HepG2 (cell line): ENCODE data around the gene ZNF211. TPM values are rescaled to one million over a fixed set of nuclear protein-coding genes. Genes with fewer than 3 reads are reported as not detected.

Experiments used
- ATF1 ChIP-seq: IDR thresholded peaks from 2 replicates; pipeline ENCODE4 v1.6.1; 2016; ENCODE audit warnings: mild to moderate bottlenecking, control low read depth
- BORCS8-MEF2B ChIP-seq: sonication (generic); formaldehyde crosslinking; IDR thresholded peaks from 2 replicates; pipeline ENCODE4 v1.8.0; 2022; ENCODE audit warnings: mild to moderate bottlenecking, missing genetic modification reagents
- CHD4 ChIP-seq: fragments of 200-600 bp; sonication (generic); IDR thresholded peaks from 2 replicates; pipeline ENCODE4 v1.7.0; 2017; ENCODE audit warnings: mild to moderate bottlenecking, low read length, borderline replicate concordance
- FOXK1 ChIP-seq: sonication (generic); formaldehyde crosslinking; IDR thresholded peaks from 2 replicates; pipeline ENCODE4 v1.4.0; 2020; ENCODE audit warnings: low read depth, missing genetic modification reagents, borderline replicate concordance
- HOXD1 ChIP-seq: sonication (generic); formaldehyde crosslinking; IDR thresholded peaks from 2 replicates; pipeline ENCODE4 v1.5.0; 2020; ENCODE audit warnings: missing genetic modification reagents
- ISL2 ChIP-seq: sonication (generic); formaldehyde crosslinking; IDR thresholded peaks from 2 replicates; pipeline ENCODE4 v1.5.0; 2020; ENCODE audit warnings: missing genetic modification reagents
- MIER3 ChIP-seq: IDR thresholded peaks from 2 replicates; pipeline ENCODE4 v1.6.1; 2016; ENCODE audit warnings: missing compliant biosample characterization, borderline replicate concordance
- MTA1 ChIP-seq: sonication (generic); formaldehyde crosslinking; IDR thresholded peaks from 2 replicates; pipeline ENCODE4 v1.4.0; 2020; ENCODE audit warnings: missing genetic modification reagents, mild to moderate bottlenecking, borderline replicate concordance
- NR2C2 ChIP-seq: sonication (generic); formaldehyde crosslinking; IDR thresholded peaks from 2 replicates; pipeline ENCODE4 v1.4.0; 2020; ENCODE audit warnings: missing genetic modification reagents, mild to moderate bottlenecking, moderate library complexity, borderline replicate concordance
- ZNF20 ChIP-seq: sonication (generic); formaldehyde crosslinking; IDR thresholded peaks from 2 replicates; pipeline ENCODE4 v1.4.0; 2020; ENCODE audit warnings: mild to moderate bottlenecking, moderate library complexity, missing genetic modification reagents
- ZNF607 ChIP-seq: sonication (generic); formaldehyde crosslinking; IDR thresholded peaks from 2 replicates; pipeline ENCODE4 v1.5.1; 2020; ENCODE audit warnings: missing genetic modification reagents, mild to moderate bottlenecking, borderline replicate concordance
- ZNF615 ChIP-seq: sonication (generic); formaldehyde crosslinking; IDR thresholded peaks from 2 replicates; pipeline ENCODE4 v1.5.0; 2020; ENCODE audit warnings: mild to moderate bottlenecking, missing genetic modification reagents, borderline replicate concordance
- ZNF629 ChIP-seq: sonication (generic); formaldehyde crosslinking; conservative IDR thresholded peaks from 2 replicates; pipeline ENCODE4 v1.5.0; 2020; ENCODE audit warnings: missing genetic modification reagents
- polyA plus RNA-seq, 8 experiments: library from polyadenylated mRNA; depleted of rRNA in 3 of 8; stranded (reverse) in 7 of 8; unstranded in 1 of 8; fragments of >200 nt; fragmentation: Illumina TruSeq in 4 of 8; extraction: Trizol in 4 of 8; gene quantifications; 2 replicates each; pipeline versions ENCODE4 v1.2.1 to v1.2.3, GENCODE V29; 2011 to 2016; ENCODE audit warnings: low read depth in 4 of 8, missing spikeins in 1 of 8, mixed read lengths in 1 of 8; ENCODE audit not compliant: insufficient read depth in 1 of 8
- total RNA-seq, 5 experiments: library from RNA; depleted of rRNA; stranded (reverse); fragments of >200 nt; fragmentation: Illumina TruSeq; extraction: Trizol; gene quantifications; 2 replicates each; pipeline ENCODE4 v1.2.3, GENCODE V29; 2016; ENCODE audit warnings: low read depth in 1 of 5
- TF ChIP-seq, protein P1 (sequence below): IDR thresholded peaks from 2 replicates; pipeline ENCODE4 v1.6.1; 2018; ENCODE audit warnings: missing genetic modification reagents, mild to moderate bottlenecking, missing compliant biosample characterization
- TF ChIP-seq, protein P2 (sequence below): sonication (generic); formaldehyde crosslinking; IDR thresholded peaks from 2 replicates; pipeline ENCODE4 v1.9.0; 2022; ENCODE audit warnings: missing genetic modification reagents, mild to moderate bottlenecking, borderline replicate concordance
- TF ChIP-seq, protein P3 (sequence below): sonication (generic); formaldehyde crosslinking; IDR thresholded peaks from 2 replicates; pipeline ENCODE4 v1.5.0; 2020; ENCODE audit warnings: missing genetic modification reagents
- TF ChIP-seq, protein P4 (sequence below): sonication (generic); formaldehyde crosslinking; IDR thresholded peaks from 2 replicates; pipeline ENCODE4 v1.4.0; 2020; ENCODE audit warnings: low read depth, missing genetic modification reagents
- TF ChIP-seq, protein P5 (sequence below): sonication (generic); formaldehyde crosslinking; IDR thresholded peaks from 2 replicates; pipeline ENCODE4 v1.4.0; 2020; ENCODE audit warnings: mild to moderate bottlenecking, low read depth, missing genetic modification reagents

Gene ZNF211
- total and polyA plus RNA-seq, 2 of the 13 experiments (the other 11 are each of a cell fraction or from before 2014, with no cell fraction given) = 9.9 to 11.2 TPM

DNA sequence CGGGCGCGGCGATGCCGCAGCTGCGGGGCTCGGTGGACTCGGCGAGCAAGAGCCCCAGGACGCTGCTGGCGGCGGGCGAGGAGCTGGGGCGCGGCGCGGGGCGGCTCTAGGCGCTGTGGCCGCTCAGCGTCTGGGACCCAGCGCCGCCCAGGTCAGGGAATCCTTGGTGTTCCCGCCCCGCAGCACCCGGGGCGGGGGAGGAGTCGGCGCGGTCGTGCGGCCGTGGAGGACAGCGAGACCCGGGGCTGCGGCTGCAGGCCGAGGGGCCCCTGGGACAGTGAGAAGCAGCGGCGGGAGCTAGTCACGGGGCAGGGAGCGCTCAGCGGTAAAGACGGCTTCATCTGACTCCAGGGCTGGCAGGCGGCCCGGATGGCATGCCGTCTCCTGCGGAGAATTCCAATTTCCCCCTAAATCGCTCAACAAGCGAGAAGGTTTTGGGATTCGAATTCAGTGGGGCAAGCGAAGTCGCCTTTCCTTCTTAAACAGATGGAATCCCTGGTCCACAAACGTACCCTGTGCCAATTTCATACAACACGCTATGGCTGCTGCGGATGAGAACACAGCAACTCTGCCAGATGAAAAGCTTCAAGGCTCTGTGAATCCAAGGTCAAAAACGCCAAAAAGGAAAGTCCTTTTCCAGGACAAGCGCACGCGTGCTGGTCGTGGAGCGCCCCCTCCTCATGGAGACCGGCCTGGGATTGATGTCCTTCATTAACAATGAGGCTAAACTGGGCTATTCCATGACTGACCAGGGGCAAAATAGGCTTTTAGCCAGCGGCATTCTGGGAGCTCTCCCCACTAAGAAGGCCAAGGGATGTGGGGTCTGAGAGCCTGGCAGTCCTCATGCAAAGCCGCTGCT, 31.5 kb downstream of the ZNF211 start (continued):
- TF ChIP-seq, protein P1, sequence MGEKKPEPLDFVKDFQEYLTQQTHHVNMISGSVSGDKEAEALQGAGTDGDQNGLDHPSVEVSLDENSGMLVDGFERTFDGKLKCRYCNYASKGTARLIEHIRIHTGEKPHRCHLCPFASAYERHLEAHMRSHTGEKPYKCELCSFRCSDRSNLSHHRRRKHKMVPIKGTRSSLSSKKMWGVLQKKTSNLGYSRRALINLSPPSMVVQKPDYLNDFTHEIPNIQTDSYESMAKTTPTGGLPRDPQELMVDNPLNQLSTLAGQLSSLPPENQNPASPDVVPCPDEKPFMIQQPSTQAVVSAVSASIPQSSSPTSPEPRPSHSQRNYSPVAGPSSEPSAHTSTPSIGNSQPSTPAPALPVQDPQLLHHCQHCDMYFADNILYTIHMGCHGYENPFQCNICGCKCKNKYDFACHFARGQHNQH = no peak
- TF ChIP-seq HOXD1 (CRISPR knock-in tag) = peak; percentile 75; the same call in 1 of the 2 replicates
- TF ChIP-seq, protein P2, sequence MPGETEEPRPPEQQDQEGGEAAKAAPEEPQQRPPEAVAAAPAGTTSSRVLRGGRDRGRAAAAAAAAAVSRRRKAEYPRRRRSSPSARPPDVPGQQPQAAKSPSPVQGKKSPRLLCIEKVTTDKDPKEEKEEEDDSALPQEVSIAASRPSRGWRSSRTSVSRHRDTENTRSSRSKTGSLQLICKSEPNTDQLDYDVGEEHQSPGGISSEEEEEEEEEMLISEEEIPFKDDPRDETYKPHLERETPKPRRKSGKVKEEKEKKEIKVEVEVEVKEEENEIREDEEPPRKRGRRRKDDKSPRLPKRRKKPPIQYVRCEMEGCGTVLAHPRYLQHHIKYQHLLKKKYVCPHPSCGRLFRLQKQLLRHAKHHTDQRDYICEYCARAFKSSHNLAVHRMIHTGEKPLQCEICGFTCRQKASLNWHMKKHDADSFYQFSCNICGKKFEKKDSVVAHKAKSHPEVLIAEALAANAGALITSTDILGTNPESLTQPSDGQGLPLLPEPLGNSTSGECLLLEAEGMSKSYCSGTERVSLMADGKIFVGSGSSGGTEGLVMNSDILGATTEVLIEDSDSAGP = peak; percentile 87; the same call in 1 of the 2 replicates
- TF ChIP-seq, protein P3, sequence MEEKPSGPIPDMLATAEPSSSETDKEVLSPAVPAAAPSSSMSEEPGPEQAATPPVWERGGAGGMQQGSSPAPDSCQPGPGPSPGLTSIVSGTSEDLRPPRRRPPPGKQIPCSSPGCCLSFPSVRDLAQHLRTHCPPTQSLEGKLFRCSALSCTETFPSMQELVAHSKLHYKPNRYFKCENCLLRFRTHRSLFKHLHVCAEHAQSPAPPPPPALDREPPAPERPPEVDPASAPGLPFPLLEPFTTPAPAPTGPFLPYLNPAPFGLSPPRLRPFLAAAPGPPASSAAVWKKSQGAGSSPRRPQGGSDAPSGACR (CRISPR knock-in tag) = no peak
- no peak; the same call in 1 of the 2 replicates for TF ChIP-seq BORCS8-MEF2B (CRISPR knock-in tag)
- TF ChIP-seq ISL2 (CRISPR knock-in tag) = 0 out of 2 replicates have a peak, but pooled peaks have one; percentile 30
- no peak for TF ChIP-seq ZNF615 (CRISPR knock-in tag)
- TF ChIP-seq, protein P4, sequence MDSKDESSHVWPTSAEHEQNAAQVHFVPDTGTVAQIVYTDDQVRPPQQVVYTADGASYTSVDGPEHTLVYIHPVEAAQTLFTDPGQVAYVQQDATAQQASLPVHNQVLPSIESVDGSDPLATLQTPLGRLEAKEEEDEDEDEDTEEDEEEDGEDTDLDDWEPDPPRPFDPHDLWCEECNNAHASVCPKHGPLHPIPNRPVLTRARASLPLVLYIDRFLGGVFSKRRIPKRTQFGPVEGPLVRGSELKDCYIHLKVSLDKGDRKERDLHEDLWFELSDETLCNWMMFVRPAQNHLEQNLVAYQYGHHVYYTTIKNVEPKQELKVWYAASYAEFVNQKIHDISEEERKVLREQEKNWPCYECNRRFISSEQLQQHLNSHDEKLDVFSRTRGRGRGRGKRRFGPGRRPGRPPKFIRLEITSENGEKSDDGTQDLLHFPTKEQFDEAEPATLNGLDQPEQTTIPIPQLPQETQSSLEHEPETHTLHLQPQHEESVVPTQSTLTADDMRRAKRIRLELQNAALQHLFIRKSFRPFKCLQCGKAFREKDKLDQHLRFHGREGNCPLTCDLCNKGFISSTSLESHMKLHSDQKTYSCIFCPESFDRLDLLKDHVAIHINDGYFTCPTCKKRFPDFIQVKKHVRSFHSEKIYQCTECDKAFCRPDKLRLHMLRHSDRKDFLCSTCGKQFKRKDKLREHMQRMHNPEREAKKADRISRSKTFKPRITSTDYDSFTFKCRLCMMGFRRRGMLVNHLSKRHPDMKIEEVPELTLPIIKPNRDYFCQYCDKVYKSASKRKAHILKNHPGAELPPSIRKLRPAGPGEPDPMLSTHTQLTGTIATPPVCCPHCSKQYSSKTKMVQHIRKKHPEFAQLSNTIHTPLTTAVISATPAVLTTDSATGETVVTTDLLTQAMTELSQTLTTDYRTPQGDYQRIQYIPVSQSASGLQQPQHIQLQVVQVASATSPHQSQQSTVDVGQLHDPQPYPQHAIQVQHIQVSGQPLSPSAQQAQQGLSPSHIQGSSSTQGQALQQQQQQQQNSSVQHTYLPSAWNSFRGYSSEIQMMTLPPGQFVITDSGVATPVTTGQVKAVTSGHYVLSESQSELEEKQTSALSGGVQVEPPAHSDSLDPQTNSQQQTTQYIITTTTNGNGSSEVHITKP (CRISPR knock-in tag) = no peak
- TF ChIP-seq NR2C2 = no peak
- TF ChIP-seq MTA1 = no peak
- peak; percentile 35 for TF ChIP-seq ZNF629 (CRISPR knock-in tag)
- TF ChIP-seq ATF1 = no peak
- no peak for TF ChIP-seq FOXK1 (CRISPR knock-in tag)
- no peak for TF ChIP-seq MIER3 (CRISPR knock-in tag)
- no peak for TF ChIP-seq ZNF20 (CRISPR knock-in tag)
- TF ChIP-seq, protein P5, sequence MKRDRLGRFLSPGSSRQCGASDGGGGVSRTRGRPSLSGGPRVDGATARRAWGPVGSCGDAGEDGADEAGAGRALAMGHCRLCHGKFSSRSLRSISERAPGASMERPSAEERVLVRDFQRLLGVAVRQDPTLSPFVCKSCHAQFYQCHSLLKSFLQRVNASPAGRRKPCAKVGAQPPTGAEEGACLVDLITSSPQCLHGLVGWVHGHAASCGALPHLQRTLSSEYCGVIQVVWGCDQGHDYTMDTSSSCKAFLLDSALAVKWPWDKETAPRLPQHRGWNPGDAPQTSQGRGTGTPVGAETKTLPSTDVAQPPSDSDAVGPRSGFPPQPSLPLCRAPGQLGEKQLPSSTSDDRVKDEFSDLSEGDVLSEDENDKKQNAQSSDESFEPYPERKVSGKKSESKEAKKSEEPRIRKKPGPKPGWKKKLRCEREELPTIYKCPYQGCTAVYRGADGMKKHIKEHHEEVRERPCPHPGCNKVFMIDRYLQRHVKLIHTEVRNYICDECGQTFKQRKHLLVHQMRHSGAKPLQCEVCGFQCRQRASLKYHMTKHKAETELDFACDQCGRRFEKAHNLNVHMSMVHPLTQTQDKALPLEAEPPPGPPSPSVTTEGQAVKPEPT (CRISPR knock-in tag) = no peak
- 0 out of 2 replicates have a peak, but pooled peaks have one; percentile 63 for TF ChIP-seq ZNF607 (CRISPR knock-in tag)
- no peak for TF ChIP-seq CHD4
